ENCODE measurements around the gene F9. TPM values are rescaled to one million over a fixed set of nuclear protein-coding genes. Genes with fewer than 3 reads are reported as not detected.

The F9 gene
- total RNA-seq, 1 experiment from 2014 or later, result not detected

DNA sequence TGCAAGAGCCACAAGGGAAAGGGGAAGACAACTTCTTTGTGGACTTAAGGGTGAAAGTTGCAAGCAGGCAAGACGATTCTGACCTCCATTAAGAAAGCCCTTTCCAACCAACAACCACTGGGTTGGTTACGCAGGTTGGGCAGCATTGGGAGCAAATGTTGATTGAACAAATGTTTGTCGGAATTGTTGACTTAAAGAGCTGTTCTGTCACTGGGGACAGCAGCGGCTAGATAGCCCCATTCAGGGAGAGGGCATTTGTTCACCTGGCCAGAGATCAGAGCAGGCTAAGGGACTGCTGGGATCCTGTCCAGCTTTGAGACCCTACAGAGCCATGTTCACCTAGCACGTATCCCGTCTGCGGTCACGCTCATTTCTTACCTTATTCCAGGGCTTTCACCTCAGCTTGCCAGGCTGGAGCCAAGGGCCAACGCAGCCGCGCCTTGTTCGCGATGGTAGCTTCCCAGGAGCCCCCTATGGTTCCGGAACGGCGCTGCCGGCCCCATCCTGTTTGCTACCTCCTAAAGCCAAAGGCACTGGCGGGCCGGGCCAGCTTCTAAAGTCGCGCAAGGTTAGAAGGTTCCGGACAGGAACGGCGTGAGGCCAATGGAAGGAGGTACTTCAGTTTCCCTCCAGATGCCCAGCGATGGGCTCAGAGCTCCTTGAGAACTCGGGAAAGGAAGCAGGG lies 24.6 kb downstream of the F9 start:
- Histone ChIP-seq H3K27ac (no peak overlapping the region), H3K9me3 (replicated peaks) (no peaks in the 10 kb centered on the region), H3K4me3 (no peak overlapping the region), H3K4me1 (no peaks in the 10 kb centered on the region), H3K27me3 (no peaks in the 10 kb centered on the region), H3K36me3 (no peaks in the 10 kb centered on the region)
- no peak for DNase-seq

DNA sequence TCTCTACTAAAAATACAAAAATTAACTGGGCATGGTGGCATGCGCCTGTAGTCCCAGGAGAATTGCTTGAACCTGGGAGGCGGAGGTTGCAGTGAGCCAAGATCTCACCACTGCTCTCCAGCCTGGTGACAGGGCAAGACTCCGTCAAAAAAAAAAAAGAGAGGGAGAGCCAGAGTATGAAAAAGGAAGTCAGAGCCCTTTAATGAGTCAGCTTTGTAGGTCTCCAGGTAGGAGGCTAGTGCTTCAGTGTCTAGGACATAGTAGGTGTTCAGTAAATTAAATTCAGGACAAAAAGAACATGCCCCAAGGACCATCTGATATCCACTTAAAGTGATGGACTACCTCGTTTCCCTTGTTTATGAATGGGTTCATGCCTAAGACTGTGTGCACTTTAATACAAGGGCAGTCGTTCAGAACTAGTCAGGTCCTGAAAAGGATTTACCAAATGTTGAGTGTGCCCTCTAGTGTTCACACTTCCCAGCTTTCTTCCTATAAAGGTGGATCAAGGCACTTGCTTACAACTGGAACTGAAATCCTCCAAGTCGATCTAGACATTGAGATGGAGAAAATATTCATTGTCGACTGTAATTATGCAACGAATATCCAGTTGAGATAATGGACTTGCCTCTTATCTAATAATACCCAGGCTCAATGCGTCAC lies 29.0 kb downstream of the F9 start:
- Histone ChIP-seq H3K4me1 (no peaks in the 10 kb centered on the region), H3K36me3 (no peaks in the 10 kb centered on the region), H3K27ac (no peak overlapping the region), H3K4me3 (no peak overlapping the region), H3K9me3 (replicated peaks) (no peaks in the 10 kb centered on the region), H3K27me3 (no peaks in the 10 kb centered on the region)
- peak; percentile 13 to 65 for DNase-seq

DNA sequence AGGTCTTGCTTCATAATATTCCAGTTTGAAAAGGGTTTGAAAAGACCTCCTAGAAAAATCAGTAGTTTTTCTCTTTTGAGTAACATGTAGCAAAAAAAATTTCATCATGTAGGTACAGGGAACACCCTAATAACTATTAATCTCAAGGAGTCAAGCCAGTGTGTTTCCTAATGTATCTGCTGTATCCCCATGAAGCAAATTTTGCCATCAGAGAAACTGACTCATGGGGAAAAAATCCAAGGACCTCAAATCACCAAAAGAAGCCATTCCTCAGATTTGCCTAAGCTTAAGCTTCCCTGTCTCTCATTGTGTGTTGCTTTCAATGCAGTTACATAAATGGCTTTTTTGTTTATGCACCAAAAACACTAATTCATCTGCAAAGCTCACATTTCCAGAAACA lies 29.7 kb downstream of the F9 start:
- no peak overlapping the region for H3K27ac ChIP-seq
- no peak overlapping the region for H3K4me3 ChIP-seq
- H3K9me3 ChIP-seq (replicated peaks), result no peaks in the 10 kb centered on the region
- H3K27me3 ChIP-seq, result no peaks in the 10 kb centered on the region
- H3K36me3 ChIP-seq, result no peaks in the 10 kb centered on the region
- H3K4me1 ChIP-seq, result no peaks in the 10 kb centered on the region
- DNase-seq, result no peak

DNA sequence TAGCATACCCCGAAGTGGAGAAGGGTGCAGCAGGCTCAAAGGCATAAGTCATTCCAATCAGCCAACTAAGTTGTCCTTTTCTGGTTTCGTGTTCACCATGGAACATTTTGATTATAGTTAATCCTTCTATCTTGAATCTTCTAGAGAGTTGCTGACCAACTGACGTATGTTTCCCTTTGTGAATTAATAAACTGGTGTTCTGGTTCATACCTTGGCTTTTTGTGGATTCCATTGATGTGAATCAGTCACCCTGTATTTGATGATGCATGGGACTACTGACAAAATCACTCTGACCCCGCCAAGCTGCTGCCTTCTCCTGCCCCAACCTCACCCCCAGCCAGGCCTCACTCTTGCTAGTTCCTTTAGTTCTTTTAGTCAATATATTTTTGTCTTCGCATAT lies 32.7 kb downstream of the F9 start:
- no peaks in the 10 kb centered on the region for H3K36me3 ChIP-seq
- DNase-seq, result no peak
- no peak overlapping the region for H3K27ac ChIP-seq
- no peaks in the 10 kb centered on the region for H3K4me1 ChIP-seq
- no peak overlapping the region for H3K4me3 ChIP-seq
- H3K9me3 ChIP-seq (replicated peaks), result no peaks in the 10 kb centered on the region
- no peaks in the 10 kb centered on the region for H3K27me3 ChIP-seq

DNA sequence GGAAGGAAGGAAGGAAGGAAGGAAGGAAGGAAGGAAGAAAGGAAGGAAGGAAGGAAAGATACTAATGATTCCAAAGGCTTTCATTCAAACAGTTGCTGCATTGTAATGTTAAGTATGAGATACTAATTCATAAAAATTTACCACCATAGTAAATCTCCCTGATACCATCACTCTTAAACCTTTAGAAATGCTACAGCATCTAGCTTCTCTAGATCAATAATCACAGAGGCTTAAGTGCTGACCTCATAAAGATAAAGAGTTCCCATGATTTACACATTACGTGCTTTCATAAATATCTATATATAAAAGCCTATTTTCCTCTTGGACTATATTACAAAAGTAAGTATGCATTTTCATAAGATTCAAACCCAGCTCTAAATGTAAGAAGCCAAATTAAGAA lies 36.4 kb downstream of the F9 start:
- H3K36me3 ChIP-seq, result no peaks in the 10 kb centered on the region
- H3K27me3 ChIP-seq, result no peaks in the 10 kb centered on the region
- H3K27ac ChIP-seq, result no peak overlapping the region
- no peak for DNase-seq
- no peak overlapping the region for H3K4me3 ChIP-seq
- no peaks in the 10 kb centered on the region for H3K9me3 ChIP-seq (replicated peaks)
- H3K4me1 ChIP-seq, result no peaks in the 10 kb centered on the region

DNA sequence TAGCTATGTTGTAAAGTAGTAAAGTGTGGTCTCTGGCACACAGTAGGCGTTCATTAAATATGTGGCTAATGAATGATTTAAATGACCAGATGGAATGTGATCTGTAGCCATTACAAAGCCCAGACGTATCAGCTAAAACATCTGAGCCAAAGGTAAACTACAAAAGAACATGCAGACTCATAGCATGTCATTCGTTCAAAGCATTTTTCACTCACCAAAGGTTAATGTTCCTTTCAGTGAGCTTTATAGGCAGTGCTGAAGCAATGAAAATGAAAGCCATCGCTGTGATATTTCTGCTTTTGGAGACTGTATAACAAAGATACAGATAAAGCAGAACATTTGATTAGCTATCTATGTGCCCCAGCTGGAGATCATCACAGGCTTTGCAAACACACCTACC lies 50.5 kb downstream of the F9 start:
- Histone ChIP-seq H3K9me3 (replicated peaks) (no peaks in the 10 kb centered on the region), H3K27ac (no peak overlapping the region), H3K4me3 (no peak overlapping the region), H3K36me3 (no peaks in the 10 kb centered on the region), H3K4me1 (no peaks in the 10 kb centered on the region), H3K27me3 (no peaks in the 10 kb centered on the region)
- DNase-seq, result no peak

DNA sequence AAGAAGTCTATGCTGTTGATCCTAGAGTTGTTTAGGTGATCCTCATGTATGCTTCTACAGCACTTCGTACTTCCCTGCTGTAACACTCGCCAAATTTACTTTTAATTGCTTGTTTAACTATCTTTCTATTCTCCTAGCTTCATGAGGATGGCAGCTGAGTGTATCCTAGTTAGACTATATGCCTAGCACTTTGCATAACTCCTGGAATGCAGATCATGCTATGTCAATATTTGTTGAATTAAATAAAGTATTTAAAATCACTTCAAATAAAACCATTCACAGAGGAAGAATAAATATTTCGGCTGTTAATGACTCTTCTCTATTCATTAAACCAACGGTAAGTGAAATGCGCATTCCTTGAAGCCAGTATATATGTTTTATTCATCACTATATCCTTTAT lies 55.1 kb downstream of the F9 start:
- Histone ChIP-seq H3K4me1 (no peaks in the 10 kb centered on the region), H3K9me3 (replicated peaks) (no peaks in the 10 kb centered on the region), H3K36me3 (no peaks in the 10 kb centered on the region), H3K27me3 (no peaks in the 10 kb centered on the region), H3K27ac (no peak overlapping the region), H3K4me3 (no peak overlapping the region)
- no peak for DNase-seq

DNA sequence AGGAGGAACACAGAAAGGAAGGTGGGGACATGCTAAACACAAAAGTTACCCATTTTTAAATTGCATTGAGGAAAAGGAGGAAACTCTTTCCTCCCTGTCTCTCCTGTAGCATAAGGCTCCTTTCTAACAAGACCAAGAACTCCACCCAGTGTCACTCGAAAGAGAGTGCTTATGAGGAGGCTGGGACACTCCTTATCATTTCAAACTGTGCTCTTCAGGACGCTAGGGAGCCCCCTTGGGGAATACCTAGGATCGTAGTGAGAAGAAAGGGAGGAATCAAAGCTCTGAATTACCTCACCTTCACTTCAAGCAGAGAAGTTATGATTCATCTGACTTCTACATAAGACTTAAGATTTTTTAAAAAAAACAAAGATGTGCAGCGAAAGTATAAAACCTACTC lies 65.5 kb downstream of the F9 start:
- Histone ChIP-seq H3K9me3 (replicated peaks) (no peaks in the 10 kb centered on the region), H3K27ac (no peak overlapping the region), H3K27me3 (no peaks in the 10 kb centered on the region), H3K36me3 (no peaks in the 10 kb centered on the region), H3K4me1 (no peaks in the 10 kb centered on the region), H3K4me3 (no peak overlapping the region)
- DNase-seq, result no peak

DNA sequence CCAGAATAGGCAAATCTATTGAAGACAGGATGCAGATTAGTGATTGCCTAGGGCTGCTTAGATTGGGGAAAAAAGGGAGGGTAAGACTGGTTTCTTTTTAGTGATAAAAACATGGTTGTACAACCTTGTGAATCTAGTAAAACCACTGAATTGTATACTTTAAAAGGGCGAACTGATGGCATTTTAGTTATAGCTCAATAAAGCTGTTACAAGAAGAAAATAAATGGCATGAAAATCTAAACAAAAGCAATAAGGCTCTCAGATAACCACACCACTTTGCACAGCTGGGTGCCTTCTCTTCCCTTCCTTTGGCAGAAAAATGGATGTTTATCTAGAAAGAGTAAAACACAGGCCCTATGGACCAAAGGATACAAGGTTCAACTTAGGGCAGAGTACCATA lies 69.6 kb downstream of the F9 start:
- no peaks in the 10 kb centered on the region for H3K4me1 ChIP-seq

More for the DNA sequence above, 69.6 kb downstream of the F9 start:
- no peak overlapping the region for H3K4me3 ChIP-seq
- no peak overlapping the region for H3K27ac ChIP-seq
- no peaks in the 10 kb centered on the region for H3K36me3 ChIP-seq
- no peaks in the 10 kb centered on the region for H3K9me3 ChIP-seq (replicated peaks)
- H3K27me3 ChIP-seq, result no peaks in the 10 kb centered on the region
- DNase-seq, result no peak

Other genes starting within 250 kb of the F9 start
- 0.16 and 0.20 TPM in 2 replicates for gene MCF2, start 177.4 kb downstream of the F9 start, total RNA-seq (2014; rRNA removed; shearing (Covaris generic))